Naive thymus-derived CD4-positive, alpha-beta T cell (primary cell): Measurements from ENCODE around the gene SUGCT. TPM values are rescaled to one million over a fixed set of nuclear protein-coding genes. Genes with fewer than 3 reads are reported as not detected.

Source experiments
- ATAC-seq: fragments of 150-1000 bp; cut with Tn5 transposase; 2 replicates; pipeline ENCODE4 v1.10.0; 2021; ENCODE audit warnings: mild to moderate bottlenecking, moderate library complexity
- CTCF ChIA-PET: fragments of 350-600 bp; sonication (Branson Sonifier 250); formaldehyde crosslinking; loops from one replicate; lab custom pipeline; 2021; ENCODE audit warnings: antibody characterized with exemption; lab: Charles Lee
- POLR2A ChIA-PET: fragments of 350-600 bp; sonication (Branson Sonifier 250); formaldehyde crosslinking; loops from one replicate; lab custom pipeline; 2021; ENCODE audit warnings: antibody characterized with exemption, inconsistent platforms; lab: Charles Lee
- DNase-seq, 9 donors: peaks; one replicate each; pipeline versions ENCODE4 v3.0.0 to v3.0.0-alpha.2; 2020 to 2022; ENCODE audit warnings: mixed read lengths in 1 of 9
- H3K27ac ChIP-seq: one replicate; pipeline ENCODE4 v1.7.0; 2013; ENCODE audit warnings: mild to moderate bottlenecking, low read depth, low read length, moderate library complexity
- H3K27me3 ChIP-seq, 2 donors: one replicate each; pipeline ENCODE4 v1.7.0; 2013; ENCODE audit warnings: low read length in 2 of 2, mild to moderate bottlenecking in 2 of 2, moderate library complexity in 2 of 2; ENCODE audit not compliant: control insufficient read depth in 2 of 2, insufficient read depth in 2 of 2
- H3K36me3 ChIP-seq, 3 experiments: 1 replicate in 2 of 3; 2 replicates in 1 of 3; pipeline ENCODE4 v1.7.0; 2013; ENCODE audit warnings: low read length in 3 of 3, mild to moderate bottlenecking in 3 of 3, moderate library complexity in 1 of 3; ENCODE audit not compliant: insufficient read depth in 3 of 3, control insufficient read depth in 2 of 3
- H3K4me1 ChIP-seq, 2 donors: one replicate each; pipeline ENCODE4 v1.7.0; 2013; ENCODE audit warnings: low read length in 2 of 2, mild to moderate bottlenecking in 2 of 2, moderate library complexity in 1 of 2; ENCODE audit not compliant: control insufficient read depth in 2 of 2, insufficient read depth in 2 of 2
- H3K4me3 ChIP-seq: 2 replicates; pipeline ENCODE4 v1.7.0; 2013; ENCODE audit warnings: mild to moderate bottlenecking, low read length
- H3K9me3 ChIP-seq, 3 experiments: 1 replicate in 2 of 3; 2 replicates in 1 of 3; pipeline ENCODE4 v1.7.0; 2013; ENCODE audit warnings: low read length in 3 of 3; ENCODE audit not compliant: control insufficient read depth in 2 of 3
- H3K27ac Mint-ChIP-seq, 9 donors: one replicate each; pipeline ENCODE4 v1.8.0; 2020 to 2022; ENCODE audit warnings: mixed read lengths in 9 of 9, mild to moderate bottlenecking in 8 of 9, moderate library complexity in 5 of 9, inconsistent platforms in 2 of 9
- H3K27me3 Mint-ChIP-seq, 5 donors: one replicate each; pipeline ENCODE4 v1.8.0; 2021 to 2022; ENCODE audit warnings: mixed read lengths in 5 of 5, mild to moderate bottlenecking in 1 of 5
- H3K36me3 Mint-ChIP-seq, 5 donors: one replicate each; pipeline ENCODE4 v1.8.0; 2020 to 2022; ENCODE audit warnings: mixed read lengths in 5 of 5, mild to moderate bottlenecking in 3 of 5, inconsistent platforms in 1 of 5
- H3K4me1 Mint-ChIP-seq, 7 donors: one replicate each; pipeline ENCODE4 v1.8.0; 2020 to 2022; ENCODE audit warnings: mixed read lengths in 7 of 7, mild to moderate bottlenecking in 3 of 7, inconsistent platforms in 1 of 7
- H3K4me3 Mint-ChIP-seq, 10 donors: one replicate each; pipeline ENCODE4 v1.8.0; 2020 to 2022; ENCODE audit warnings: mild to moderate bottlenecking in 10 of 10, mixed read lengths in 10 of 10, moderate library complexity in 6 of 10, inconsistent platforms in 2 of 10
- H3K9me3 Mint-ChIP-seq, 11 donors: one replicate each; pipeline ENCODE4 v1.8.0; 2020 to 2022; ENCODE audit warnings: mixed read lengths in 11 of 11, mild to moderate bottlenecking in 4 of 11, inconsistent platforms in 1 of 11, moderate library complexity in 1 of 11
- intact Hi-C, 2 donors: fragments of 100-400 bp; cut with micrococcal nuclease; formaldehyde crosslinking; loops; one replicate each; pipeline ENCODE4 v1.15.1; 2023
- polyA plus RNA-seq, 2 donors: library from polyadenylated mRNA; unstranded; fragments of 300-500 nt; fragmentation: Illumina TruSeq; gene quantifications; one replicate each; pipeline ENCODE4 v1.2.3, GENCODE V29; 2021
- total RNA-seq, 6 experiments: library from RNA in 5 of 6; stranded (reverse) in 5 of 6; gene quantifications; 1 replicate in 5 of 6; 2 replicates in 1 of 6; pipeline ENCODE4 v1.2.3 and lab custom pipeline; 2021 to 2026

Gene SUGCT
- total and polyA plus RNA-seq, 7 experiments from 2014 or later: 0.95 to 2.7 (median 2.2) TPM; not detected in 1

DNA sequence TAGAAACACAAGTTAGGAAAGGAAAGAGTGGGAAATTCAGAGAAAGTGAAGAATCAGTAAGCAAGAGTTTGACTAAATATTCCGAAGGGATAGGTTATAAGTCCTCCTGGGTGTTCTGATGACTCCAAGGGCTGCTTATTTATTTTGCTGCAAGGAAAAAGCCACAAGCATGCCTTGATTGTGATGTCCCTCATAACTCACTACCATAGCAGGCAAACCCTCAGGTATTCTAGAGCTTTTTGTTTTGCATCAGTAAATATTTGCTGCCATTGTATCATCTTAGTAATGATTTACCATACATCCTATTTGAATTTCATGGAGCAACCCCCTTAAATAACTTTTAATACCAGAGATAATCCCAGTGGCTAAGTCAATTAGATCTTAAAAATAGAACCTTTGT, 688.1 kb downstream of the SUGCT start:
- Mint-ChIP-seq H3K9me3 (peaks cover 0 to 13% (median 6%) of the 10 kb centered on the region in 11 donors), H3K27me3 (no peaks in the 10 kb centered on the region), H3K27ac (no peak overlapping the region), H3K4me3 (no peak overlapping the region), H3K4me1 (no peaks in the 10 kb centered on the region), H3K36me3 (peaks cover 0 to 4% (median 0%) of the 10 kb centered on the region in 5 donors)
- Histone ChIP-seq H3K9me3 (no peaks in the 10 kb centered on the region), H3K4me3 (no peak overlapping the region), H3K27ac (no peak overlapping the region), H3K36me3 (no peaks in the 10 kb centered on the region), H3K27me3 (no peaks in the 10 kb centered on the region), H3K4me1 (no peaks in the 10 kb centered on the region)
- ChIA-PET POLR2A (no interaction called here), CTCF (no interaction called here)
- no peak for ATAC-seq
- no peak for DNase-seq
- intact Hi-C loops: no loop called here

DNA sequence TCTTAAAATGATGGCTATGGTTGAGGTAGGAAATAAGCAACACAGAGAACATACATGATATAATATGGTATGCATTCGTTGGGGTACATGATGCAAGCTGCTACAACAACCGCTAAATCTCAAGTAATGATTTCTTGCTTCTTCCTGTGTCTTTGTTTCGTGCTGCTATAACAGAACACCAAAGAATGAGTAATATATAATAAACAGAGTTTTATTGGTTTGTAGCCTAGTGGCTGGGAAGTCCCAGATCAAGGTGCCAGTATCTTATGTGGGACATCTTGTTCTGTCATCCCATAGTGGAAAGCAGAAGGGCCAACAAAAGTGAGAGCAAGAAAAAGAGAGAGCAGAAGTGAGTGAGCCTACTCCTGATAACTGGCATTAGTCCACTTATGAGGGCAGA, 689.7 kb downstream of the SUGCT start:
- intact Hi-C loops: no loop called here
- H3K9me3 Mint-ChIP-seq: peaks cover 0 to 8% (median 5%) of the 10 kb centered on the region in 11 donors
- no peak overlapping the region for H3K27ac Mint-ChIP-seq
- DNase-seq (no peak), ATAC-seq (no peak)
- no peaks in the 10 kb centered on the region for H3K27me3 Mint-ChIP-seq
- H3K4me1 Mint-ChIP-seq: no peaks in the 10 kb centered on the region
- H3K4me3 Mint-ChIP-seq: no peak overlapping the region
- H3K27ac ChIP-seq: no peak overlapping the region
- ChIA-PET POLR2A (no interaction called here), CTCF (no interaction called here)
- no peaks in the 10 kb centered on the region for H3K36me3 ChIP-seq
- H3K4me1 ChIP-seq: no peaks in the 10 kb centered on the region
- no peak overlapping the region for H3K4me3 ChIP-seq
- no peaks in the 10 kb centered on the region for H3K9me3 ChIP-seq
- no peaks in the 10 kb centered on the region for H3K27me3 ChIP-seq
- H3K36me3 Mint-ChIP-seq: no peaks in the 10 kb centered on the region

DNA sequence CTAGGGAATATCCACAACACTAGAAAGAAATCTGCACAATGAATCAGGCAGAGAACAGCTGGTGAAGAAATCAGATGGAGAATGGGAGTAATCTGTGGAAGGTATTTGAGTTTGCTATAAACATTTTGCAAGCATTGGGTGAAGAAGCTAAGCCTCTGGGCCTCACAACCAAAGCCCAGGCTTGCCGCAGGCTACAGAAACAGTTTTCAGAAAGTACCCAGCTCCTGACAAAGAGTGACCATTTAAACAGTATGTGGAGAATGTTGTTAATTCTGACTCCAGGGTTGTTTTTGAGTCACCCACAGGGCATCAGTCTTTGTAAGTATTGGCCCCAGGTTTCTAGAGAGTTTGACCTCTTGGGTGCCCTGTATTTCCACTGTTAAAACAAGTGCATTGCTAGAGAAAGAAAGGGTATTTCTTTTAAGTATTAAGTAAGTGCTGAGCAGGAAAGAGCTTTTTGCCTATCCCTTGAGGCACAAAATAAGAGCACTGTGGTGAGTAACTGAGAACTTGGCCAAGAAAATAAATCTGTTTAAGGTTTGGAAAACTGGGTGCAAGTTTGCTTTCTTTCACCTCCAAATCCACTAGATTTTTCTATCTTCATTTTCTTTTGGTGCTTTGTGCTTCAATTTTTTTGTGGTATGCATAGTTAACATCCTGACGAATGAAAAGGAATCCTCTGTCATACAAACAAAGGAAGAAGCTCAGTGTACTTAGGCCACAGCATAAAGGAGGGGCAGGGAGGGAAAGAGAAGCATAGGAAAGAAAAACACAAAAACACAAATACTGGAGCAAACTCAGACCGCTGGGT, 691.8 kb downstream of the SUGCT start:
- Histone ChIP-seq H3K27me3 (no peaks in the 10 kb centered on the region), H3K36me3 (no peaks in the 10 kb centered on the region), H3K9me3 (no peaks in the 10 kb centered on the region), H3K4me1 (no peaks in the 10 kb centered on the region), H3K4me3 (no peak overlapping the region), H3K27ac (no peak overlapping the region)
- intact Hi-C loops: no loop called here
- no peaks in the 10 kb centered on the region for H3K27me3 Mint-ChIP-seq
- no peak overlapping the region for H3K27ac Mint-ChIP-seq
- no peaks in the 10 kb centered on the region for H3K36me3 Mint-ChIP-seq
- H3K4me3 Mint-ChIP-seq: no peak overlapping the region
- ATAC-seq (no peak), DNase-seq (no peak)
- peaks cover 0 to 7% (median 4%) of the 10 kb centered on the region in 11 donors for H3K9me3 Mint-ChIP-seq
- H3K4me1 Mint-ChIP-seq: no peaks in the 10 kb centered on the region
- ChIA-PET CTCF (no interaction called here), POLR2A (no interaction called here)

DNA sequence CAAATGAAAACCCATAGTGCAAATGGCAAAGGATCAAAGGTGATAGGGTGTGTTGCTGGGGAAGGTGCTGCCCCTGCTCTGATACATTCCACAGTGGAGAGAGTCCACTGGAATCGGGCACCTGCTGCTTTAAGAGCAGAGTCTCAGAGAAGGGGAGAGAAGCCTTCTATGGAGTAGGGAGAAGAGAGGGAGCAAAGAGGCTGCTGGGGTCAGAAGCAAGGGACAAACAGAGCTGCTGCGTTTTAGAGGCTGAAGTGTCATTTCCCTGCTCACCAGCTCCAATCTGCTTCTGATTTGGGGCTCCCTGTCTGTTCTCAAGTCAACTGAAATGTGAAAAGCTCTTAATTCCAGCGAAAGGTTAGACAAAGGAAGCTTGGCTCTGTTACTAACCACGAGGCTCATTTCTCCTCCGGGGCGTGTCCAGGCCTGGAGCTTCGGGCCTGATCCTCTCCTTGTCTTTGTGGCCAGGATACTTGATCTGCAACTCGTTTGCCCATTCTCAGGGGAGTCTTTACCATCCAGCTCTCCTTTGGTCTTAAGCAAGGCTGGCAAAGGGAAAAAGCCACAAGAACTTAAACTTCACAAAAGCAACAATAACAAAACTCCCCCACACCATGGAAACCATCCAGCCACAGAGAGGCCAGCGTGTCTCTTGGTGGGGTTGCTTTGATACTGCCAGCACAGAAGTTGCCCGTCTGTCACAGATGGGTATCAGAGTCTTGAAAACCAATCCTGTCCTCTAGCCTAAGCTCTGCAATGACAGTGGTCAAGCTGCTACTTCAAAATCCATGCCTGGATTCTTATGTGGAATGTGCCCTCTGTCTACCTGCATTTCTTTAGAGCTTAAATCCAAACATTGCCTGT, 692.6 kb downstream of the SUGCT start:
- Histone ChIP-seq H3K36me3 (no peaks in the 10 kb centered on the region), H3K27me3 (no peaks in the 10 kb centered on the region), H3K27ac (no peak overlapping the region), H3K4me3 (no peak overlapping the region), H3K4me1 (no peaks in the 10 kb centered on the region), H3K9me3 (no peaks in the 10 kb centered on the region)
- ATAC-seq (no peak), DNase-seq (no peak)
- Mint-ChIP-seq H3K9me3 (peaks cover 0 to 2% (median 0%) of the 10 kb centered on the region in 11 donors), H3K36me3 (no peaks in the 10 kb centered on the region), H3K4me3 (no peak overlapping the region), H3K4me1 (no peaks in the 10 kb centered on the region), H3K27ac (no peak overlapping the region), H3K27me3 (no peaks in the 10 kb centered on the region)
- CTCF ChIA-PET: no interaction called here
- POLR2A ChIA-PET: no interaction called here
- intact Hi-C loops: no loop called here

DNA sequence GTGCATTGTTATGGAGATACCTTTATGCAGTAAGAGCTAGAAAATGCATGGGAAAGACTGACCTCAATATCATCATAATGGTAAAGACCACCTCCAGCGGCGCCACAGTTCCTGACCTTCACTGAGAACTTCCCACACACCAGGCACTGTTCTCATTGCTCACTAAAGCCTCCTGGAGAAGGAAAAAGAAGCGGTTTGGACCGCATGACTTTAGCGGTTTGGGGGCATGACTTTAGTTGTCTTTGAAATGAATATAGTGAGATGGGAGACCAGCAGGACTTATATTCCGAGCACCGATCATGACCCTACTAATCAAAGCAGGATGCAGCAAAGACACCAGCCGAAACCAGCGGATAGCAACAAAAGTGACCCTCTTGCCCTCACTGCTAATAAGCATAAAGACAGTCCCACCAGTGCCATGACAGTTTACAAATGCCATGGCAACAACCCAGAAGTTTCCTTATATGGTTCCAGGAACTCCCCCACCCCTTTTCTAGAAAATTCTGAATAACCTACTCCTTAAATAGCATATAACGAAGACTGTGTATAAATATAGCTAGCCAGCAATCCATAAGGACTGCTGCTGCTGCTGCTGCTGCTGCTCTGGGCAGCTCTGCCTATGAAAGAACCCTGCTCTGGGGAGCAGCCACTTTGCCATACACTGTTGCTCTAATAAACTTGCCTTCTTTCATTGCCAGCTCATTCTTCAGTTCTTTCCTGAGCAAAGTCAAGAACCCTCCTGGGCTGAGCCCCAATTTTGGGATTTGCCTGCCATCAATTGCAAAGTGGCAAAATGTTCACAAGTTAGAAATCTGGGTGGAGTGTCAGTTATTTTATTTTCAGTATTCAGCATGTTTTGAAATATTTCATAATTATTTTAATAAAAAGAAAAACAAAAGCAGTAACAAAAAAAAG, 694.1 kb downstream of the SUGCT start:
- no peak for ATAC-seq
- Mint-ChIP-seq H3K4me3 (no peak overlapping the region), H3K27ac (no peak overlapping the region), H3K9me3 (no peaks in the 10 kb centered on the region), H3K36me3 (no peaks in the 10 kb centered on the region), H3K4me1 (no peaks in the 10 kb centered on the region), H3K27me3 (no peaks in the 10 kb centered on the region)
- Histone ChIP-seq H3K27me3 (no peaks in the 10 kb centered on the region), H3K4me3 (no peak overlapping the region), H3K4me1 (no peaks in the 10 kb centered on the region), H3K9me3 (no peaks in the 10 kb centered on the region), H3K36me3 (no peaks in the 10 kb centered on the region), H3K27ac (no peak overlapping the region)
- intact Hi-C loops: no loop called here
- ChIA-PET CTCF (no interaction called here), POLR2A (no interaction called here)
- no peak for DNase-seq

DNA sequence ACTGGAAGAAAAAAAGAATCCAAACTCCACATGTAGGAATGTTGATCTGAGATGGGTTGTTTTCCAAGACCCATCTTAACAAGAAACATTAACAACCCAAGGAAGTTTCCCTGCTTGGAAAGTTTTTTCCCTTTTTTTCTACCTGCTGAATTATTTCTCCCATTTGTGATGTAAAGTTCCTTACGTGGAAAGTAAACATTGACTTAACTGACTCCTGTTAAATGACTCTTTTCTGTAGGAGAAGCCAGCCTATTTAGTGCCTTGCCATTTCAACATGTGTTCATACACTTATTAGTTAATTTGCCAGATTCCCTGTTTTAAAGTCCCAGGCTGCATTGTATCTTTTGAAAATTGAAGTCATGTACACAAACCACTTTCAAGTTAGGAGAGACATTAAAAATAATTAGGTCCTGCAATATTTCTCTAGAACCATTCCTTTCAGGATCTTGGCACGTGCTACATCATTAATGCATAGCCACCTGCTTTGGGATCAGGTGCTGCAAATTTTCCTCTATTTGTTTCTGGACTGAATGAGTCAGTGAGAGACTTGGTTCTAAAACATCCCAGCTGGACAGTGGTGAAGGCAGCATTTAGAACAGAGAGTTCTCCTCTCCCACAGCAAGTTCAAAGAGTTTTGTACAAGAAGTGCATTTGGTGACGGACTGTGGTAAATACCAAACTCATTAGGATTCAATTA, 698.5 kb downstream of the SUGCT start:
- POLR2A ChIA-PET: no interaction called here
- Mint-ChIP-seq H3K27ac (no peak overlapping the region), H3K4me1 (no peaks in the 10 kb centered on the region), H3K27me3 (no peaks in the 10 kb centered on the region), H3K36me3 (no peaks in the 10 kb centered on the region), H3K4me3 (no peak overlapping the region), H3K9me3 (peaks cover 0 to 9% (median 0%) of the 10 kb centered on the region in 11 donors)
- H3K27ac ChIP-seq: no peak overlapping the region
- DNase-seq (no peak), ATAC-seq (no peak)
- H3K4me1 ChIP-seq: no peaks in the 10 kb centered on the region
- intact Hi-C loops: no loop called here
- no peaks in the 10 kb centered on the region for H3K27me3 ChIP-seq
- H3K36me3 ChIP-seq: no peaks in the 10 kb centered on the region
- no peaks in the 10 kb centered on the region for H3K9me3 ChIP-seq
- CTCF ChIA-PET: no interaction called here
- no peak overlapping the region for H3K4me3 ChIP-seq
